BJ (cell line): ENCODE results near the gene HSPA14. TPM values are rescaled to one million over a fixed set of nuclear protein-coding genes. Genes with fewer than 3 reads are reported as not detected.
"Not testable (repeated sequence)": the region's sequence is repeated elsewhere in the genome, so short reads cannot be mapped to it uniquely, and the experiment has no call there.

Source experiments
- CTCF ChIA-PET: fragments of 350-600 bp; formaldehyde crosslinking; extraction: SDS; loops from one replicate; lab custom pipeline; 2021; ENCODE audit warnings: antibody characterized with exemption, inconsistent platforms; lab: Yijun Ruan, JAX
- POLR2A ChIA-PET: fragments of 300-600 bp; sonication (Branson Sonifier 250); formaldehyde crosslinking; extraction: SDS; loops from one replicate; lab custom pipeline; 2021; ENCODE audit warnings: antibody characterized with exemption; lab: Charles Lee
- DNase-seq: peaks from one replicate; pipeline ENCODE4 v3.0.0-alpha.2; 2011; ENCODE audit warnings: low read depth
- H3K27me3 ChIP-seq: 2 replicates; pipeline ENCODE4 v1.6.0; 2011; ENCODE audit warnings: low read length; ENCODE audit not compliant: control insufficient read depth, insufficient read depth
- H3K36me3 ChIP-seq: 2 replicates; pipeline ENCODE4 v1.5.1; 2011; ENCODE audit warnings: low read length; ENCODE audit not compliant: control insufficient read depth, insufficient read depth
- H3K4me3 ChIP-seq: 2 replicates; pipeline ENCODE4 v1.5.1; 2011; ENCODE audit warnings: low read depth, mild to moderate bottlenecking, control low read depth, low read length
- polyA plus RNA-seq: library from polyadenylated mRNA; depleted of rRNA; stranded (reverse); fragments of >200 nt; gene quantifications from 2 replicates; pipeline ENCODE4 v1.2.3, GENCODE V29; 2011
- TF ChIP-seq, protein P1 (sequence below): IDR thresholded peaks from 2 replicates; pipeline ENCODE4 v1.5.1; 2011; ENCODE audit warnings: low read depth, mild to moderate bottlenecking, control low read depth, inconsistent platforms, low read length, moderate library complexity; ENCODE audit not compliant: insufficient read depth

Gene HSPA14
- polyA plus RNA-seq, 1 experiment = 5.4 TPM

DNA sequence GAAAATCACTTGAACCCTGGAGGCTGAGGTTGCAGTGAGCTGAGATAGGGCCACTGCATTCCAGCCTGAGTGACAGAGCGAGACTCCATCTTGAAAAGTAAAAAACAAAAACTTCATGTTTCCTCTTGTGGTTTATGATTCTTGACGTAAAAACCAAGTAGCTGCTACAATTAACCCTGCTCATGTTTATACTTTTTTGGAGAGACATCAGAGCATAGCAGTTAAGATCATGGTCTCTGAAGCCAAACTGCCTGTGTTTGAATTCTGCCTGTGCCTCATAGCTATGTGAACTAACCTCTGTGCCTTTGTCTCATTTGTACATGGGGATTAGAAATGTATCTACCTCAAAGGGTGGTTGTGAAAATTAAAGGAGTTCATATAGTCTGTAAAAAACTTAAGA, 67.8 kb downstream of the HSPA14 start:
- TF ChIP-seq, protein P1, sequence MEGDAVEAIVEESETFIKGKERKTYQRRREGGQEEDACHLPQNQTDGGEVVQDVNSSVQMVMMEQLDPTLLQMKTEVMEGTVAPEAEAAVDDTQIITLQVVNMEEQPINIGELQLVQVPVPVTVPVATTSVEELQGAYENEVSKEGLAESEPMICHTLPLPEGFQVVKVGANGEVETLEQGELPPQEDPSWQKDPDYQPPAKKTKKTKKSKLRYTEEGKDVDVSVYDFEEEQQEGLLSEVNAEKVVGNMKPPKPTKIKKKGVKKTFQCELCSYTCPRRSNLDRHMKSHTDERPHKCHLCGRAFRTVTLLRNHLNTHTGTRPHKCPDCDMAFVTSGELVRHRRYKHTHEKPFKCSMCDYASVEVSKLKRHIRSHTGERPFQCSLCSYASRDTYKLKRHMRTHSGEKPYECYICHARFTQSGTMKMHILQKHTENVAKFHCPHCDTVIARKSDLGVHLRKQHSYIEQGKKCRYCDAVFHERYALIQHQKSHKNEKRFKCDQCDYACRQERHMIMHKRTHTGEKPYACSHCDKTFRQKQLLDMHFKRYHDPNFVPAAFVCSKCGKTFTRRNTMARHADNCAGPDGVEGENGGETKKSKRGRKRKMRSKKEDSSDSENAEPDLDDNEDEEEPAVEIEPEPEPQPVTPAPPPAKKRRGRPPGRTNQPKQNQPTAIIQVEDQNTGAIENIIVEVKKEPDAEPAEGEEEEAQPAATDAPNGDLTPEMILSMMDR = no peak
- ChIA-PET POLR2A (interaction anchor here (0.6 kb wide), 1 partner anchor 49 kb away, joined by 3 read pairs; no protein-coding TSS in a partner anchor), CTCF (interaction anchor here (0.5 to 2.1 kb wide), 6 partner anchors 13 to 408 kb away, joined by 3 to 7 read pairs (median 4); no protein-coding TSS in a partner anchor)
- no peak overlapping the region for H3K4me3 ChIP-seq
- H3K36me3 ChIP-seq = peaks cover 3% of the 10 kb centered on the region
- no peaks in the 10 kb centered on the region for H3K27me3 ChIP-seq
- no peak for DNase-seq

DNA sequence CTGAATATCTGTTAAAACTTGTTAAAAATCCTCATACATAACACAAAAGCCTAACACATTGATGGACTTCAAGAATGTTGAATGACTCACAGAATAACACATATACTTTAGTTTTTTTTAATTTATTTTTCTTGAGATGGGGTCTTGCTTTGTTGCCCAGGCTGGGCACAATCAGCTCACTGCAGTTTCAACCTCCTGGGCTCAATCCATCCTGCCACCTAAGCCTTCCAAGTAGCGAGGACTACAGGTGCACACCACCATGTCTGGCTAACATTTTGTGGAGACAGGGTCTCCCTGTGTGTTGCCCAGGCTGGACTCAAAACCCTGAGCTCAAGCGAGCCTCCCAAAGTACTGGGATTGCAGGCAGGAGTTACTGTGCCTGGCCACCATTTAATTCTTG, 68.7 kb downstream of the HSPA14 start:
- Histone ChIP-seq H3K27me3 (no peaks in the 10 kb centered on the region), H3K4me3 (no peak overlapping the region), H3K36me3 (peaks cover 5% of the 10 kb centered on the region)
- TF ChIP-seq, protein P1 = no peak
- ChIA-PET CTCF (interaction anchor here (1.9 kb wide), 1 partner anchor 8 kb away, joined by 5 read pairs; no protein-coding TSS in a partner anchor), POLR2A (no interaction called here)
- DNase-seq = no peak

DNA sequence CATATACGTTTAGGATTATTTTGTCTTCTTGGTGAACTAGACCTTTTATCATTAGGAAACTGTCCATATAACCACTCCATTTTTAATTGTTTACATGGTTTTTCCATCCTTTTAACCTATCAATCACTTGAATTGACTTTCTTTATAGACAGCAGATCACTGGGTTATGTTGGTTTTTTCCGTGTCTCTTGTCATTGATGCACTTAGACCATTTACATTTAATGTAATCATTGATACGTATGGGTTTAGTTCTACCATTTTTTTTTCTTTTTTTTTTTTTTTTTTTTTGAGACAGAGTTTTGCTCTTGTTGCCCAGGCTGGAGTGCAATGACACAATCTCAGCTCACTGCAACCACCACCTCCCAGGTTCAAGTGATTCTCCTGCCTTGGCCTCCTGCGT, 69.5 kb downstream of the HSPA14 start:
- DNase-seq, H3K4me3 ChIP-seq, H3K36me3 ChIP-seq, H3K27me3 ChIP-seq, POLR2A ChIA-PET: not testable (repeated sequence)
- CTCF ChIA-PET = interaction anchor here (1.9 kb wide), 1 partner anchor 9 kb away, joined by 5 read pairs; no protein-coding TSS in a partner anchor

DNA sequence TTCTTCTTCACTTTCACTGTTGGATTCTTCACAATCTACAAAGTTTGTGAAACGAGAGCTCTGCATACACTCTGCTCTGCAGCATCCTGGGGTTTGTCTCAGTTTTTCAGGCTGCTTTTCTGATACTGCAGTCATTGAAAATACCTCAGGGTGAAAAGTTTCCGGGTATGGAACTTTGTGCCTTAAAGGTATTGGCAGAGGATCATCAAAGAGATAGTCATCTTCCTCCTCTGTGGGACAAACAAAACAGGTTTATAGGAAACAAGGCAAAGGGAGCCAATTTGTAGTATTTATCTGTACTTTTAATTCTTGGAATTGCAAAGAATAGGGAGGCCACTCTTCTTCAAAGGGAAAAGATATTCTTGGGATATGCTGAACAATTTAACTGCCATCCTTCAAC, 71.0 kb downstream of the HSPA14 start:
- no peaks in the 10 kb centered on the region for H3K27me3 ChIP-seq
- POLR2A ChIA-PET = no interaction called here
- CTCF ChIA-PET = no interaction called here
- H3K36me3 ChIP-seq = peaks cover 5% of the 10 kb centered on the region
- TF ChIP-seq, protein P1 = no peak
- DNase-seq = no peak
- no peak overlapping the region for H3K4me3 ChIP-seq

DNA sequence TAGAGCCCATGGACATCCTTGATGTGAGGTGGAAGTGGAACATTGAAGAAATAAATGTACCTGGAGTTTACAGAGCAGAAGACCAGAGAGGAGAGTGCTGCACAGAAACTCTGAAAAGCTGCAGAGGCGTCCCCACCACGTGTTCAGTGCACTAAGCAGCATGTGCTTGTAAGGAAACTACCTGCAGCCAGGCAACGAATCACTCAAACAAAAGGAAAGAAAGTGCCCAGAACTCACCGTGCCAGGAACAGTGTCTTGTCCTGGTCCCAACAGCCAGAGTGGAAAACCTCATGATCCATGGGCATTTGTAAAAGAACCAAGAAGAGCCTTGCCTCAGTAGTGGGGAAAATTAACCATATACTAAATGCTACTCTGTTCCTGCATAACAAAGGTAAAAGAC, 72.8 kb downstream of the HSPA14 start:
- Histone ChIP-seq H3K4me3 (no peak overlapping the region), H3K27me3 (no peaks in the 10 kb centered on the region), H3K36me3 (peaks cover 4% of the 10 kb centered on the region)
- ChIA-PET CTCF (no interaction called here), POLR2A (no interaction called here)
- no peak for DNase-seq
- TF ChIP-seq, protein P1 = no peak

DNA sequence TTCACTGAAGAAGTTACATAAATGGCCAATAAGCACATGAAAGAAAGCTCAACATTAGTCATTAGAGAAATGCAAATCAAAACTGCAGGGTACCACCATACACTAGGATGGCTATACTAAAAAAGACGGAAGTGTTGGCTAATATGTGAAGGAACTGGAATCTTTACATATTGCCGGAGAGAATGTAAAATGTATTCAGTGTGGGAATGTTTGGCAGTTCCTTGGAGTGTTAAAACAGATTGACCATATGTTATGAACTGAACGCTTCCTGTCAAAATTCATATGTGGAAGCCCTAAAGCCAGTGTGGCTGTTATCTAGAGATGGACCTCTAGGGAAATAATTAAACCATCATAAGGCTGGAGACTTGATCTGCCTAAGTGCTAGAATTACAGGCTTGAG, 73.7 kb downstream of the HSPA14 start:
- DNase-seq = no peak
- Histone ChIP-seq H3K4me3 (no peak overlapping the region), H3K27me3 (no peaks in the 10 kb centered on the region), H3K36me3 (peaks cover 4% of the 10 kb centered on the region; the same call in 1 of the 2 replicates)
- TF ChIP-seq, protein P1 = no peak
- CTCF ChIA-PET = no interaction called here
- POLR2A ChIA-PET = no interaction called here
